ENCODE measurements around the gene PLCG2.

DNA sequence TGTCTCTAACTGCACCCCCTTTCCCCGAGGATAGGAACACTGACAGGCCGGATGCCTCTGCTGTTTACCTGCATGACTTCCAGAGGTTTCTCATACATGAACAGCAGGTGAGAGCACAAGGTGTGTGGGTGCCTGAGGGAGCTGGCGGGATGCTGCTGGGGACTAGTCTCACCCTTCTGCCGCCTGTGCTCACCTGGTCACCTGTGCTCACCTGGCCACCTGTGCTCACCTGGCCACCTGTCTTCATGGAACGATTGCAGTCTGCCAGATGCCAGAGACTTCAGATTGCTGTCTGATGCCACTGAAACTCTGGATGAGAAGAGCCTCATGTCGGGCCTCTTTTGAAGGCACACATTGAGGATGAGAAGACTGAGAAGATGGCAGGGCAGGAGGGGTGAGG lies 104.1 kb downstream of the PLCG2 start:
- TF ChIP-seq EZH2 (IDR thresholded peaks at IDR 0.05; ENCODE audit: borderline replicate concordance, low read depth, low read length, severe bottlenecking), result no peak
- TF ChIP-seq, protein P1, sequence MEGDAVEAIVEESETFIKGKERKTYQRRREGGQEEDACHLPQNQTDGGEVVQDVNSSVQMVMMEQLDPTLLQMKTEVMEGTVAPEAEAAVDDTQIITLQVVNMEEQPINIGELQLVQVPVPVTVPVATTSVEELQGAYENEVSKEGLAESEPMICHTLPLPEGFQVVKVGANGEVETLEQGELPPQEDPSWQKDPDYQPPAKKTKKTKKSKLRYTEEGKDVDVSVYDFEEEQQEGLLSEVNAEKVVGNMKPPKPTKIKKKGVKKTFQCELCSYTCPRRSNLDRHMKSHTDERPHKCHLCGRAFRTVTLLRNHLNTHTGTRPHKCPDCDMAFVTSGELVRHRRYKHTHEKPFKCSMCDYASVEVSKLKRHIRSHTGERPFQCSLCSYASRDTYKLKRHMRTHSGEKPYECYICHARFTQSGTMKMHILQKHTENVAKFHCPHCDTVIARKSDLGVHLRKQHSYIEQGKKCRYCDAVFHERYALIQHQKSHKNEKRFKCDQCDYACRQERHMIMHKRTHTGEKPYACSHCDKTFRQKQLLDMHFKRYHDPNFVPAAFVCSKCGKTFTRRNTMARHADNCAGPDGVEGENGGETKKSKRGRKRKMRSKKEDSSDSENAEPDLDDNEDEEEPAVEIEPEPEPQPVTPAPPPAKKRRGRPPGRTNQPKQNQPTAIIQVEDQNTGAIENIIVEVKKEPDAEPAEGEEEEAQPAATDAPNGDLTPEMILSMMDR (IDR thresholded peaks at IDR 0.05; ENCODE audit: borderline replicate concordance, extremely low read depth, low read length, poor library complexity, severe bottlenecking), result no peak

Data from DND-41 (cell line).